Liver (tissue), 9 donors: Measurements from ENCODE around the gene UQCRHL. TPM values are rescaled to one million over a fixed set of nuclear protein-coding genes. Genes with fewer than 3 reads are reported as not detected.

Experiments
- DNase-seq: peaks from one replicate; pipeline ENCODE4 v3.0.0-alpha.2; 2017; ENCODE audit warnings: low spot score
- H3K27ac ChIP-seq, 2 donors: one replicate each; pipeline ENCODE4 v1.7.0; 2013; ENCODE audit warnings: inconsistent platforms in 2 of 2, low read length in 2 of 2, control low read depth in 1 of 2, low read depth in 1 of 2, mild to moderate bottlenecking in 1 of 2
- H3K27me3 ChIP-seq, 4 donors: one replicate each; pipeline versions ENCODE4 v1.6.1 to v1.7.0; 2013; ENCODE audit warnings: low read length in 3 of 4, inconsistent platforms in 1 of 4, mild to moderate bottlenecking in 1 of 4, moderate library complexity in 1 of 4; ENCODE audit not compliant: control insufficient read depth in 4 of 4, insufficient read depth in 4 of 4
- H3K36me3 ChIP-seq, 4 donors: one replicate each; pipeline versions ENCODE4 v1.6.1 to v1.7.0; 2013; ENCODE audit warnings: low read length in 3 of 4, mild to moderate bottlenecking in 3 of 4, low read depth in 1 of 4, moderate library complexity in 1 of 4; ENCODE audit not compliant: control insufficient read depth in 4 of 4, insufficient read depth in 3 of 4
- H3K4me1 ChIP-seq, 4 donors: one replicate each; pipeline versions ENCODE4 v1.6.1 to v1.7.0; 2013; ENCODE audit warnings: low read length in 3 of 4, mild to moderate bottlenecking in 3 of 4, moderate library complexity in 1 of 4; ENCODE audit not compliant: control insufficient read depth in 4 of 4, insufficient read depth in 4 of 4
- H3K4me3 ChIP-seq, 3 donors: one replicate each; pipeline versions ENCODE4 v1.6.1 to v1.7.0; 2013; ENCODE audit warnings: low read length in 3 of 3, control low read depth in 1 of 3, low read depth in 1 of 3, mild to moderate bottlenecking in 1 of 3
- H3K9ac ChIP-seq, 2 donors: one replicate each; pipeline ENCODE4 v1.7.0; 2013; ENCODE audit warnings: low read length in 2 of 2, mild to moderate bottlenecking in 2 of 2, moderate library complexity in 2 of 2, control low read depth in 1 of 2, low read depth in 1 of 2
- H3K9me3 ChIP-seq, 4 donors: one replicate each; pipeline versions ENCODE4 v1.6.1 to v1.7.0; 2013; ENCODE audit warnings: low read length in 3 of 4; ENCODE audit not compliant: control insufficient read depth in 4 of 4
- EGR1 ChIP-seq, 2 donors: IDR thresholded peaks; 2 replicates each; pipeline ENCODE4 v1.6.1; 2016 to 2018; ENCODE audit warnings: antibody characterized with exemption in 2 of 2, low read depth in 2 of 2
- FOXA1 ChIP-seq: IDR thresholded peaks from 2 replicates; pipeline ENCODE4 v1.6.1; 2016; ENCODE audit warnings: antibody characterized with exemption
- FOXA2 ChIP-seq: IDR thresholded peaks from 2 replicates; pipeline ENCODE4 v1.6.1; 2016; ENCODE audit warnings: antibody characterized with exemption
- GABPA ChIP-seq, 2 donors: IDR thresholded peaks in 1 of 2; conservative IDR thresholded peaks in 1 of 2; 2 replicates each; pipeline ENCODE4 v1.6.1; 2016; ENCODE audit warnings: antibody characterized with exemption in 2 of 2, mild to moderate bottlenecking in 1 of 2, moderate library complexity in 1 of 2
- HNF4G ChIP-seq: IDR thresholded peaks from 2 replicates; pipeline ENCODE4 v1.6.1; 2016; ENCODE audit warnings: antibody characterized with exemption
- JUND ChIP-seq, 2 donors: IDR thresholded peaks; 2 replicates each; pipeline ENCODE4 v1.6.1; 2016; ENCODE audit warnings: antibody characterized with exemption in 2 of 2
- NR2F2 ChIP-seq: IDR thresholded peaks from 2 replicates; pipeline ENCODE4 v1.6.1; 2016; ENCODE audit warnings: antibody characterized with exemption
- RAD21 ChIP-seq, 2 donors: IDR thresholded peaks; 2 replicates each; pipeline ENCODE4 v1.6.1; 2016; ENCODE audit warnings: antibody characterized with exemption in 2 of 2, mild to moderate bottlenecking in 2 of 2
- RXRA ChIP-seq, 2 donors: IDR thresholded peaks; 2 replicates each; pipeline ENCODE4 v1.6.1; 2017 to 2018; ENCODE audit warnings: antibody characterized with exemption in 2 of 2, mild to moderate bottlenecking in 1 of 2
- TAF1 ChIP-seq: conservative IDR thresholded peaks from 2 replicates; pipeline ENCODE4 v1.6.1; 2016; ENCODE audit warnings: antibody characterized with exemption, mild to moderate bottlenecking
- YY1 ChIP-seq: IDR thresholded peaks from 2 replicates; pipeline ENCODE4 v1.6.1; 2016; ENCODE audit warnings: antibody characterized with exemption, mild to moderate bottlenecking
- WGBS: extraction: QIAGEN DNeasy Blood & Tissue Kit; methylation state at CpG from one replicate; pipeline ENCODE4 v1.1.7; 2013; 5-methylcytosine and 5-hydroxymethylcytosine counted together
- polyA plus RNA-seq, 2 donors: library from polyadenylated mRNA; stranded (reverse) in 1 of 2; unstranded in 1 of 2; fragments of 200-250 nt in 1 of 2; fragments of >200 nt in 1 of 2; fragmentation: Nextera tagmentation in 1 of 2; extraction: Ambion mirVana in 1 of 2; gene quantifications; one replicate each; pipeline versions ENCODE4 v1.2.1 to v1.2.3, GENCODE V29; 2013 to 2015
- total RNA-seq, 2 donors: library from RNA; depleted of rRNA; stranded (reverse); fragments of >200 nt; gene quantifications; one replicate each; pipeline ENCODE4 v1.2.3, GENCODE V29; 2014
- TF ChIP-seq, protein P1 (sequence below): fragments of 150-350 bp; IDR thresholded peaks from 2 replicates; pipeline ENCODE4 v1.5.1; 2017; ENCODE audit warnings: improper control_type of control experiment, low read depth, low read length; ENCODE audit not compliant: missing input control
- TF ChIP-seq, protein P2 (sequence below): IDR thresholded peaks from 2 replicates; pipeline ENCODE4 v1.6.1; 2016; ENCODE audit warnings: antibody characterized with exemption
- TF ChIP-seq, protein P3 (sequence below): IDR thresholded peaks from 2 replicates; pipeline ENCODE4 v1.6.1; 2016; ENCODE audit warnings: antibody characterized with exemption, mild to moderate bottlenecking
- TF ChIP-seq, protein P4 (sequence below): IDR thresholded peaks from 2 replicates; pipeline ENCODE4 v1.6.1; 2016; ENCODE audit warnings: antibody characterized with exemption
- TF ChIP-seq, protein P5 (sequence below): IDR thresholded peaks from 2 replicates; pipeline ENCODE4 v1.6.1; 2016; ENCODE audit warnings: antibody characterized with exemption
- donor health status: healthy.
- donor health status: healthy.
- donor health status: healthy.
- donor health status: healthy.
- donor health status: healthy.

UQCRHL gene
- total and polyA plus RNA-seq, 4 donors = 0.50 to 2.9 (median 1.4) TPM

DNA sequence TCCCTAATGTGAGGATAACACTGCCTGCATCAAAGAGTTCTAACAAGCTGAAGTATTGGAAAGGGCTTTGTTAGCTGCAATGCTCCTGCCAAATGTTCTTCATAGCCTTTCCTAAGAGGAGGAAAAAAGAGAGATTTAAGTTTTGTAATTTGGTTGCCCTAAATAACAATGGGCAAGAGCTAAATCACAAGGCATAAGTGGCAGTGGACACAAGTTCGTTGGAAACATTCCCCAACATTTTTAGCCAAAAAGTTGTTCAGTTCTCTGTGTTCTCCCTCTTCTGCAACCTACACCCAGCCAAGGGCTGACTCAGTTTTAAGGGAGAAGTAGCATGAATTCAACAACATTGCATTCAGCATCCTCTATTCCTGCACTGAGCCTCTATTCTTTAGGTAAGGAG is 2.6 kb upstream of the UQCRHL start:
- 79% methylated on average over 1 of the region's 1 CpG for WGBS
- no peaks in the 10 kb centered on the region for H3K36me3 ChIP-seq
- H3K9me3 ChIP-seq = no peaks in the 10 kb centered on the region
- no peak overlapping the region for H3K9ac ChIP-seq
- no peaks in the 10 kb centered on the region for H3K4me1 ChIP-seq
- H3K4me3 ChIP-seq = no peak overlapping the region
- TF ChIP-seq, protein P1, sequence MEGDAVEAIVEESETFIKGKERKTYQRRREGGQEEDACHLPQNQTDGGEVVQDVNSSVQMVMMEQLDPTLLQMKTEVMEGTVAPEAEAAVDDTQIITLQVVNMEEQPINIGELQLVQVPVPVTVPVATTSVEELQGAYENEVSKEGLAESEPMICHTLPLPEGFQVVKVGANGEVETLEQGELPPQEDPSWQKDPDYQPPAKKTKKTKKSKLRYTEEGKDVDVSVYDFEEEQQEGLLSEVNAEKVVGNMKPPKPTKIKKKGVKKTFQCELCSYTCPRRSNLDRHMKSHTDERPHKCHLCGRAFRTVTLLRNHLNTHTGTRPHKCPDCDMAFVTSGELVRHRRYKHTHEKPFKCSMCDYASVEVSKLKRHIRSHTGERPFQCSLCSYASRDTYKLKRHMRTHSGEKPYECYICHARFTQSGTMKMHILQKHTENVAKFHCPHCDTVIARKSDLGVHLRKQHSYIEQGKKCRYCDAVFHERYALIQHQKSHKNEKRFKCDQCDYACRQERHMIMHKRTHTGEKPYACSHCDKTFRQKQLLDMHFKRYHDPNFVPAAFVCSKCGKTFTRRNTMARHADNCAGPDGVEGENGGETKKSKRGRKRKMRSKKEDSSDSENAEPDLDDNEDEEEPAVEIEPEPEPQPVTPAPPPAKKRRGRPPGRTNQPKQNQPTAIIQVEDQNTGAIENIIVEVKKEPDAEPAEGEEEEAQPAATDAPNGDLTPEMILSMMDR = no peak
- no peak for TF ChIP-seq FOXA2
- TF ChIP-seq, protein P2, sequence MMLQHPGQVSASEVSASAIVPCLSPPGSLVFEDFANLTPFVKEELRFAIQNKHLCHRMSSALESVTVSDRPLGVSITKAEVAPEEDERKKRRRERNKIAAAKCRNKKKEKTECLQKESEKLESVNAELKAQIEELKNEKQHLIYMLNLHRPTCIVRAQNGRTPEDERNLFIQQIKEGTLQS = no peak
- no peak for TF ChIP-seq GABPA (IDR thresholded peaks at IDR 0.05 in 1 of 2, conservative IDR thresholded peaks at IDR 0.05 in 1 of 2)
- TF ChIP-seq, protein P3, sequence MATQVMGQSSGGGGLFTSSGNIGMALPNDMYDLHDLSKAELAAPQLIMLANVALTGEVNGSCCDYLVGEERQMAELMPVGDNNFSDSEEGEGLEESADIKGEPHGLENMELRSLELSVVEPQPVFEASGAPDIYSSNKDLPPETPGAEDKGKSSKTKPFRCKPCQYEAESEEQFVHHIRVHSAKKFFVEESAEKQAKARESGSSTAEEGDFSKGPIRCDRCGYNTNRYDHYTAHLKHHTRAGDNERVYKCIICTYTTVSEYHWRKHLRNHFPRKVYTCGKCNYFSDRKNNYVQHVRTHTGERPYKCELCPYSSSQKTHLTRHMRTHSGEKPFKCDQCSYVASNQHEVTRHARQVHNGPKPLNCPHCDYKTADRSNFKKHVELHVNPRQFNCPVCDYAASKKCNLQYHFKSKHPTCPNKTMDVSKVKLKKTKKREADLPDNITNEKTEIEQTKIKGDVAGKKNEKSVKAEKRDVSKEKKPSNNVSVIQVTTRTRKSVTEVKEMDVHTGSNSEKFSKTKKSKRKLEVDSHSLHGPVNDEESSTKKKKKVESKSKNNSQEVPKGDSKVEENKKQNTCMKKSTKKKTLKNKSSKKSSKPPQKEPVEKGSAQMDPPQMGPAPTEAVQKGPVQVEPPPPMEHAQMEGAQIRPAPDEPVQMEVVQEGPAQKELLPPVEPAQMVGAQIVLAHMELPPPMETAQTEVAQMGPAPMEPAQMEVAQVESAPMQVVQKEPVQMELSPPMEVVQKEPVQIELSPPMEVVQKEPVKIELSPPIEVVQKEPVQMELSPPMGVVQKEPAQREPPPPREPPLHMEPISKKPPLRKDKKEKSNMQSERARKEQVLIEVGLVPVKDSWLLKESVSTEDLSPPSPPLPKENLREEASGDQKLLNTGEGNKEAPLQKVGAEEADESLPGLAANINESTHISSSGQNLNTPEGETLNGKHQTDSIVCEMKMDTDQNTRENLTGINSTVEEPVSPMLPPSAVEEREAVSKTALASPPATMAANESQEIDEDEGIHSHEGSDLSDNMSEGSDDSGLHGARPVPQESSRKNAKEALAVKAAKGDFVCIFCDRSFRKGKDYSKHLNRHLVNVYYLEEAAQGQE = no peak
- TF ChIP-seq, protein P4, sequence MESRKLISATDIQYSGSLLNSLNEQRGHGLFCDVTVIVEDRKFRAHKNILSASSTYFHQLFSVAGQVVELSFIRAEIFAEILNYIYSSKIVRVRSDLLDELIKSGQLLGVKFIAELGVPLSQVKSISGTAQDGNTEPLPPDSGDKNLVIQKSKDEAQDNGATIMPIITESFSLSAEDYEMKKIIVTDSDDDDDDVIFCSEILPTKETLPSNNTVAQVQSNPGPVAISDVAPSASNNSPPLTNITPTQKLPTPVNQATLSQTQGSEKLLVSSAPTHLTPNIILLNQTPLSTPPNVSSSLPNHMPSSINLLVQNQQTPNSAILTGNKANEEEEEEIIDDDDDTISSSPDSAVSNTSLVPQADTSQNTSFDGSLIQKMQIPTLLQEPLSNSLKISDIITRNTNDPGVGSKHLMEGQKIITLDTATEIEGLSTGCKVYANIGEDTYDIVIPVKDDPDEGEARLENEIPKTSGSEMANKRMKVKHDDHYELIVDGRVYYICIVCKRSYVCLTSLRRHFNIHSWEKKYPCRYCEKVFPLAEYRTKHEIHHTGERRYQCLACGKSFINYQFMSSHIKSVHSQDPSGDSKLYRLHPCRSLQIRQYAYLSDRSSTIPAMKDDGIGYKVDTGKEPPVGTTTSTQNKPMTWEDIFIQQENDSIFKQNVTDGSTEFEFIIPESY = no peak
- TF ChIP-seq, protein P5, sequence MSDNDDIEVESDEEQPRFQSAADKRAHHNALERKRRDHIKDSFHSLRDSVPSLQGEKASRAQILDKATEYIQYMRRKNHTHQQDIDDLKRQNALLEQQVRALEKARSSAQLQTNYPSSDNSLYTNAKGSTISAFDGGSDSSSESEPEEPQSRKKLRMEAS = no peak
- no peak for TF ChIP-seq TAF1
- TF ChIP-seq JUND (IDR thresholded peaks at IDR 0.05) = no peak
- TF ChIP-seq NR2F2 = no peak
- TF ChIP-seq RXRA (IDR thresholded peaks at IDR 0.05) = no peak
- TF ChIP-seq RAD21 (IDR thresholded peaks at IDR 0.05) = no peak
- TF ChIP-seq FOXA1 = no peak
- no peak for TF ChIP-seq HNF4G
- H3K27me3 ChIP-seq = no peaks in the 10 kb centered on the region
- DNase-seq = no peak
- no peak overlapping the region for H3K27ac ChIP-seq

DNA sequence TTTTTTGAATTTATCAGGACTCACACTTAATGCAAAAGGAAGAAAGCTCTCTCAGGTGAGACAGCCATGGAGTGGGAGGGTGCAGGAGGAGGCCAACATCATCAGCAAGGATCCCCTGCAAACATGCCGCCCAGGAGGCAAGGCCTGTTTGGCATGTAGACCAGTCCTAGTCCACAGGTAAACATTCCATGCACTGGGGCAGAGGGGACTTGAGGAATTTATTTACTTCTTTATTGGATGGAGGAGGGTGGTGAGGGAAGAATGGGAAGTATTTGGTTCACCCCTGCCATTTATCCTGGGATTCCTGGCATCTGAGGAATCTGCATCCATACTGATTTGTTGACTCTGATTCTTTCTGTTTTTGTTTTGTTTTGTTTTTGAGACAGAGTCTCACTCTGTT is 1.5 kb upstream of the UQCRHL start:
- 93% methylated on average over 1 of the region's 1 CpG for WGBS
- TF ChIP-seq FOXA2 = no peak
- TF ChIP-seq, protein P3 = no peak
- TF ChIP-seq YY1 = no peak
- no peak for TF ChIP-seq JUND (IDR thresholded peaks at IDR 0.05)
- TF ChIP-seq EGR1 (IDR thresholded peaks at IDR 0.05; ENCODE audit: low read depth in 2 of 2) = no peak
- no peak for TF ChIP-seq GABPA (IDR thresholded peaks at IDR 0.05 in 1 of 2, conservative IDR thresholded peaks at IDR 0.05 in 1 of 2)
- TF ChIP-seq, protein P1 = no peak
- TF ChIP-seq, protein P5 = no peak
- TF ChIP-seq HNF4G = no peak
- no peak for TF ChIP-seq TAF1
- TF ChIP-seq RAD21 (IDR thresholded peaks at IDR 0.05) = no peak
- H3K9ac ChIP-seq = no peak overlapping the region
- H3K9me3 ChIP-seq = no peaks in the 10 kb centered on the region
- no peak for DNase-seq
- H3K27ac ChIP-seq = no peak overlapping the region
- no peak overlapping the region for H3K4me3 ChIP-seq
- no peaks in the 10 kb centered on the region for H3K36me3 ChIP-seq
- H3K27me3 ChIP-seq = no peaks in the 10 kb centered on the region
- no peaks in the 10 kb centered on the region for H3K4me1 ChIP-seq
